ENCODE results near the gene MYO5C.

The MYO5C gene

DNA sequence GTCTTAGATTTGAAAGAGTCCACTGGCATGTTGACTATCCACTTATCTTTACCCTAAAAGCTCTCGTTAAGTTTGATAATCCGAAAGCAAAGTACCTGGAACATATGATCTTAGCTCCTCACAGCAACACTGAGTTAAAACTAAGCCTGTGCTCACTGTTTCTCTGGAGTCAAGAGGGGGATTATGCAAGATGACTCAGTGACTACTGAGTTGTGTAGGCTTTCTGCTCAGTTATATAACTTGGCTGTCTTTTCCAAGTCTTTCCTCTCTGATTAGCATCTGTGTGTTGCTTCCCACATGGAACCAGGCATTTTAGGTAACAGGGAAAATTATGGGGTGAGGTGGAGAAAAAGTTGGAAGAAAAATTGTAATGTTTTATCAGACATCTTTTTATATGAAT, 31.2 kb upstream of the MYO5C start:
- H3K27ac Mint-ChIP-seq: no peak overlapping the region
- H3K9me3 Mint-ChIP-seq: no peaks in the 10 kb centered on the region
- H3K36me3 Mint-ChIP-seq (ENCODE audit: low read depth): peaks cover 26% of the 10 kb centered on the region

DNA sequence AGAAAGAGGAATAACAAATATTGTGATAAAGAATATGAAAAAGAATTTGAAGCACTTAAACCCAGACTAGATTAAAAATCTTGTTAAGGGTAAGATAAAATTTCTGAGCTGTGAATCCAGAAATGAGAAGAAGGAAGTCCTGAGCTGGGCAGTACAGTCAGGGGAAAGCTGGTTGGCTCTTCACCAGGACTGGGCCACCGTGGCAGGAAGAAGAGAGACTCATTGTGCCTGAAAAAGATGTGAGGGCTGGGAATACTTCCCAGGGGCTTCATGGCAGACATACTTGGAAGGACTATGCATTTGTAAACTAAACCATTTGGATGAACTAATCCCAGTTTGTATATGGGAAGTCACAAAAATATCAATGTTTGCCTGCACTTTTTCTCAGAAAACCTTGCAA, 28.5 kb upstream of the MYO5C start:
- H3K36me3 Mint-ChIP-seq (ENCODE audit: low read depth): peaks cover 31% of the 10 kb centered on the region
- no peak overlapping the region for H3K4me3 Mint-ChIP-seq
- H3K9me3 Mint-ChIP-seq: no peaks in the 10 kb centered on the region
- no peaks in the 10 kb centered on the region for H3K27me3 Mint-ChIP-seq (ENCODE audit: low read depth)
- no peaks in the 10 kb centered on the region for H3K4me1 Mint-ChIP-seq (ENCODE audit: low read depth)
- no peak overlapping the region for H3K27ac Mint-ChIP-seq

More for the DNA sequence above, 31.2 kb upstream of the MYO5C start:
- Mint-ChIP-seq H3K4me3 (no peak overlapping the region), H3K4me1 (ENCODE audit: low read depth) (peaks cover 9% of the 10 kb centered on the region), H3K27me3 (ENCODE audit: low read depth) (no peaks in the 10 kb centered on the region)

DNA sequence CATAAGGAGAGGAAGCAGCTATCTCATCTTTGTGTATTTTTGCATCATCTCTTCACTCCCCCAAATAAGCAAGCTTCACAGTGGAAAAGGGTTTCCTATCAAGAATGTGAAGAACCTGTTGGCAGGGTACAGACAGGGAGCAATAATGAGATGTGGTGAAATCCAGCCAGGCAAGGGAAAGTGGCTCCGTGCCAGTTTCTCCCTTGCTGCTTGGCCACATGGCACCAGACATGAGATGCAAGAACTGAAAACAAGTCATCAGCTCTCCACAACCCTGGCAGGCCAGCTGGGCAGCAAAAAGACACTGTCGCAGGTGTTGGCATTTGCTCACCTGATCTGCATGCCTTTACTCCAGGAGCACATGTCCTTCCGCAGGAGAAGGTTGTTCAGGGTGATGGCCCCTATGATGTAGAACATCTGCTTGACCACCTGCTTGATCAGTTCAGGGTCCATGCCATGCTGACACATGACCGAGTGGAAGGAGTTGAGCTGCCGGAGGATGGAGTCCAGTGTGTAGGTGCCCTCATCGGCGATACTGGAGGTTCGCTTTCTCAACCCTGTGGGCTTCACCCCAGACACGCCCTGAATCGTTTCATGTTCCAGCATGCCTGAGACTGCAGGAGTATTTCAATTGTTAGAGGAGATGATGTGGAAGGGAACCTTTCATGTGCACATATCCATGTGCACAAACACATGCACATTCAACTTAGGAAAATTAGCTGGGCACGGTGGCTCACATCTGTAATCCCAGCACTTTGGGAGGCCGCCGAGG, 23.3 kb upstream of the MYO5C start:
- Mint-ChIP-seq H3K36me3 (ENCODE audit: low read depth) (peaks cover 28% of the 10 kb centered on the region), H3K4me1 (ENCODE audit: low read depth) (no peaks in the 10 kb centered on the region), H3K27me3 (ENCODE audit: low read depth) (no peaks in the 10 kb centered on the region), H3K4me3 (no peak overlapping the region), H3K9me3 (no peaks in the 10 kb centered on the region), H3K27ac (no peak overlapping the region)

DNA sequence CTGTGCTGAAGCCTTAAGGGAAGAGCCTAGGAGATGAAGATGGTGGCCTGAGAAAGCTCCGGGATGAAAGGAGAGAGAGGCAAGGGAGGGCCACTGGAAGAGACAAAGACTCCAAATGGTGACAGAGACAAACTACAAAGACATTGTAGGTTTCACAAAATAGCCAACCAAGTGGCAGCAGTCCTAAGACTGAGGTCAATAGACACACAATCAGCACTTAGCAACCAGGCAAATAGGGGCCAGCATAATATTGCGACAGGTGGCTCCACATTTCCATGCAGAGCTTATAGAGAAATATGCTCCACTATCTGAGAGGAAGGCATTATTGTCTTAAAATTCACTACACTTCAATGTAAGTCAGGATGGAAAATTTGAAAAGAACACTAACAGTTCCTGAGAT, 22.1 kb upstream of the MYO5C start:
- no peaks in the 10 kb centered on the region for H3K4me1 Mint-ChIP-seq (ENCODE audit: low read depth)
- no peaks in the 10 kb centered on the region for H3K27me3 Mint-ChIP-seq (ENCODE audit: low read depth)
- H3K4me3 Mint-ChIP-seq: no peak overlapping the region
- no peaks in the 10 kb centered on the region for H3K9me3 Mint-ChIP-seq
- peaks cover 31% of the 10 kb centered on the region for H3K36me3 Mint-ChIP-seq (ENCODE audit: low read depth)
- H3K27ac Mint-ChIP-seq: no peak overlapping the region

DNA sequence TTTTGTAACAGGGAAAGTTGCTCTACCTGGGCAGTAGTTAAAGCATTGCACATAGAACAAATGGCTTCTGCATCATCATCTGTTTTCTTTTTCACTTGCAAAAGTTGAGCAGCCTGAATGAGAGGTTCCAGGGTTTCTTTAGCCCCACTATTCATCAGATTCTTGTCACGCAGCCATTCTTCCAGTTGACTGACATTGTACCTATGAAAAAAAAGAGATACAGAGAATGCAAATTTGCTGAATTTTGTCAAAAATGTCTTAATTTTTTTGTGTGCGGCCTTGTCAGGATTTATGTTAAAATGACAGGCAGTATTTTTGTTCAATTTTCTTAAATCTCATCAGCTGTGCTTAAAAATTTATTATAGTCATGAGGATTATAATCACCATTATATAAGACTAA, 21.4 kb upstream of the MYO5C start:
- Mint-ChIP-seq H3K4me3 (no peak overlapping the region), H3K4me1 (ENCODE audit: low read depth) (no peaks in the 10 kb centered on the region), H3K36me3 (ENCODE audit: low read depth) (peaks cover 31% of the 10 kb centered on the region), H3K27me3 (ENCODE audit: low read depth) (no peaks in the 10 kb centered on the region), H3K9me3 (no peaks in the 10 kb centered on the region), H3K27ac (no peak overlapping the region)

DNA sequence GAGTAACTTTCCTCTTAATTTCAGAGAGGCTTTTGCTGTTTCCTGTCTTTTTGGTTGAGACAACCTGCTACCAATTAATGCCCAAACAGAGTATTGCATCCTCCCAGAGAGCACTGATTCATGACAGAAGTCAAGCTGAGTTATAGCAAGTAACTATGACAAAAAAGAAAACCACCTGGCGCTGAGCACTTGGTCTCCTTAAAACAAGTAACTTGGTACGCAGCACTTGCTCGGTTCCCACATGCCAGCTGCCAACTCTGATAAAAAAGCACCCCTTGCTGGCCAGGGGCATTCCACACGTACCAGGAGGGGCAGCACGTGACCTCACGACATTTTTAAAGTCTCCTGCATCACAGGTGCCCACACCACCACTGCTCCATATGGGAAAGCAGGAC, 13.5 kb upstream of the MYO5C start:
- no peak overlapping the region for H3K27ac Mint-ChIP-seq
- H3K4me3 Mint-ChIP-seq: no peak overlapping the region

DNA sequence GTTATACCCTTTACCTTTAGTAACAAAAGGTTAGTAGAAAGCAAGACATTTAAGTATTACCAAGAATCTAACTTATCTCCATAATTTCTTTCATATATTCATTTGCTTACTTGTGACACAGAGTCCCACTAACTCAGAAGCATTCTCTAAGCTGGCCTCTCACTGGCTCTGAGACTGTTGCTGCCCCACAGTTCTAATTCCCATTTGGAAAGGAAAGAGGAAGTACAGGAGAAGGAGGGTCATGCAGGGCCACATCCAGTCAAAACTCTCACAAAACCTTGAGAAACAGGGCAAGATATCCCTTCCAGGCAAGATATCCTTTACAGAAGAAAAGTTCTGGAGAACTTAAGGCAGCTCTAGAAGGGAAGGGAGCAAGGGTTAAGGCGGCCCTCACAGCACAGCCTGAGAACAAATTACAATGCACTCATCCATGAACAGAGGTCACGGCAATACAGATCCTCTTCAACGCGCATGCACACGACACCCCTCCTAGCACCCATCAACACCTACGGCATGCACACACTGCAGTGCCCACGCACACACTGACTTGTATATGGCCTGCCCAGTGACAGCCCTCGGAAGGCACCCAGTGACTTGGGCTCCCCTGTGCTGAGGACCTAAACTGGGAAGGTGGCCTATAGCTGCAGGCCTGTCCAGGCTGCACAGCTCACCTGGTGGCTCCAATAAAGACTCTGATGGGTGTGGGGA, 13.0 kb upstream of the MYO5C start:
- H3K4me1 Mint-ChIP-seq (ENCODE audit: low read depth): peaks cover 5% of the 10 kb centered on the region
- H3K9me3 Mint-ChIP-seq: peaks cover 10% of the 10 kb centered on the region
- H3K27ac Mint-ChIP-seq: no peak overlapping the region
- peaks cover 22% of the 10 kb centered on the region for H3K36me3 Mint-ChIP-seq (ENCODE audit: low read depth)
- H3K27me3 Mint-ChIP-seq (ENCODE audit: low read depth): no peaks in the 10 kb centered on the region
- no peak overlapping the region for H3K4me3 Mint-ChIP-seq

More for the DNA sequence above, 13.5 kb upstream of the MYO5C start:
- H3K4me1 Mint-ChIP-seq (ENCODE audit: low read depth): peaks cover under 1% of the 10 kb centered on the region
- peaks cover 19% of the 10 kb centered on the region for H3K36me3 Mint-ChIP-seq (ENCODE audit: low read depth)
- peaks cover 7% of the 10 kb centered on the region for H3K9me3 Mint-ChIP-seq
- H3K27me3 Mint-ChIP-seq (ENCODE audit: low read depth): no peaks in the 10 kb centered on the region

DNA sequence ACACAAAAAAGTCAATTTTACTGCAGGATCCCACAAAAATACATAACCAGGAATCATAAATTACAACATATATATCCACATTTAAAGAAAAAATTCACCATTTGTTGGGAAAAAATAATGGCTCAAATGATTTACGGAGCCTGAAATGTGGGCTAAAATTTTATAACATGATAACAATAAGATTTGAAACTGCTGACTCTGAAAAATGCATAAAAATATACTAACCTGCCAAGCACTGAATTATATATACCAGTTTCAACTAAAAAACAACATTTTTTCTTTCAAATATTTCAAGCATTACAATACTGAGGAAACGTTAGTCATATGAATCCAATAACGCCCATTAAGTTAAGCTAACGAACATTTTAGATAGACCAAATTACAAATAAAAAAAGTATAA, 12.2 kb upstream of the MYO5C start:
- Mint-ChIP-seq H3K27ac (no peak overlapping the region), H3K4me3 (no peak overlapping the region), H3K27me3 (ENCODE audit: low read depth) (no peaks in the 10 kb centered on the region), H3K9me3 (peaks cover 10% of the 10 kb centered on the region), H3K36me3 (ENCODE audit: low read depth) (peaks cover 15% of the 10 kb centered on the region), H3K4me1 (ENCODE audit: low read depth) (peaks cover 12% of the 10 kb centered on the region)

DNA sequence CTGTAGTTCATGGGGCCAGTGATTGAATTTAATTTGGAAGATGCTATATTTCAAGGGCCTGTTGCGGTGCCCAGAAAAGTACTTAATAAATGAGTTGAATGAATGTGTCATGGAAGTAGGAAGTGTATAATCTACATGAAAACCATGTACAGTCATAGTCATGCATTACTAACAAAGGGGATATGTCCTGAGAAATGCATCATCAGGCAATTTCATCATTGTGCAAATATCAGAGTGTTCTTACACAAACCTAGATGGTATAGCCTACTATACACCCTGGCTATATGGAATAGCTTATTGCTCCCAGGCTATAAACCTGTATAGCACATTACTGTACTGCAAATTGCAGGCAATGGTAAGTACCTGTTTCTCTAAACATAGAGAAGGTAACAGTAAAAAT, 10.7 kb upstream of the MYO5C start:
- H3K4me3 Mint-ChIP-seq: no peak overlapping the region
- no peak overlapping the region for H3K27ac Mint-ChIP-seq
- H3K9me3 Mint-ChIP-seq: peaks cover 10% of the 10 kb centered on the region
- H3K27me3 Mint-ChIP-seq (ENCODE audit: low read depth): no peaks in the 10 kb centered on the region
- H3K36me3 Mint-ChIP-seq (ENCODE audit: low read depth): peaks cover 15% of the 10 kb centered on the region
- H3K4me1 Mint-ChIP-seq (ENCODE audit: low read depth): peaks cover 12% of the 10 kb centered on the region

DNA sequence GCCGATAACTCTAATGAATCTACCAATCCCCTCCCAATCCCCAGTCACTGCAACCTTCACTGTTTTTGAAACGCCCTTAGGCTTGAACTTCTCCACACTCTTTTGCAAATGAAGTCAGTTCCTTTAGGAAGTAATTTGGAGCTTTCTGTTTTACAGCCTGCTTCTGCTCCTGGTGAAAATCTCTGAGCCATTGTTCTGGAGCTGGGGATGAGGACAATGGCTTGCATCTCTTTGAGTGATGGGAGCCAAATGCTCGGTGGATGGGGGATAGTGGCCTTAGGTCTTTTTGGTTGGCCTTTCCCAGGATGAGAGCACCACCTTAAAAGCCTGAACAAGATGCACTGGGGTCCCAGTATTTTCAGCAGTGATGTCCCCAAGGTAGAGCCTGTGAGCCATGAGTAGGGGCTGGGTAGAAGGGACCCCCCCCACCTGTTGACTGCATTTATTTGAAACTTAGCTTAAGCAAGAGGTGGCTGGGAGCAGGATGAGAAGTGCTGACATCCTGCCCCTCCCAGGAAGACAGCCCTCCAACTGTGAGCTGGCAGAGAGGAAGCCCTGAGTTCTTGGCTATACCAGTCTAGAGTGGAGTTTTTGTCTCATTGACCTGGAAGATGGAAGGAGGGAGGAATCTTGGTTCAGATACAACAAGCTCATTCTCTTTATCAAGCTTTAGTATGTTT, 7.6 kb upstream of the MYO5C start:
- Mint-ChIP-seq H3K27ac (no peak overlapping the region), H3K9me3 (peaks cover 10% of the 10 kb centered on the region), H3K4me3 (no peak overlapping the region), H3K27me3 (ENCODE audit: low read depth) (peaks cover 13% of the 10 kb centered on the region), H3K4me1 (ENCODE audit: low read depth) (peaks cover 12% of the 10 kb centered on the region), H3K36me3 (ENCODE audit: low read depth) (peaks cover 17% of the 10 kb centered on the region)

DNA sequence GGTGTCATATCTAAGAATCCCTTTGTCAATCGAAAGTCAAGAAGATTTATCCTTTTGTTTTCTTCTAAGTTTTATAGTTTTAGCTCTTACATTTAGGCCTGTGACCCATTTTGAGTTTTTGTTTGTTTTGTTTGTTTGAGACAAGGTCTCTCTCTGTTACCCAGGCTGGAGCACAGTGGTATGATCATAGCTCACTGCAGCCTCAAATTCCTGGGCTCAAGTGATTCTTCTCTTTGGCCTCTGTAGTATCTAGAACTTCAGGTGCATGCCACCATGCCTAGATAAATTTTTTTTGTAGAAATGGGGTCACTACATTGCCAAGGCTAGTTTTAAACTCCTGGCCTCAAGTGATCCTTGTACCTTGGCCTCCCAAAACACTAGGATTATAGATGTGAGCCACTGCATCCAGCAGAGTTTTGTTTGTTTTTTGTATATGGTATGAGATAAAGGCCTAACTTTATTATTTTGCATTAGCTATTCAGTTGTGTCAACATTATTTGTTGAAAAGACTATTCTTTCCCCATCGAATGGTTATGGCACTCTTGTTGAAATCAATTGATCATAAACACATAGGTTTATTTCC, 5.8 kb upstream of the MYO5C start:
- peaks cover 25% of the 10 kb centered on the region for H3K27me3 Mint-ChIP-seq (ENCODE audit: low read depth)

DNA sequence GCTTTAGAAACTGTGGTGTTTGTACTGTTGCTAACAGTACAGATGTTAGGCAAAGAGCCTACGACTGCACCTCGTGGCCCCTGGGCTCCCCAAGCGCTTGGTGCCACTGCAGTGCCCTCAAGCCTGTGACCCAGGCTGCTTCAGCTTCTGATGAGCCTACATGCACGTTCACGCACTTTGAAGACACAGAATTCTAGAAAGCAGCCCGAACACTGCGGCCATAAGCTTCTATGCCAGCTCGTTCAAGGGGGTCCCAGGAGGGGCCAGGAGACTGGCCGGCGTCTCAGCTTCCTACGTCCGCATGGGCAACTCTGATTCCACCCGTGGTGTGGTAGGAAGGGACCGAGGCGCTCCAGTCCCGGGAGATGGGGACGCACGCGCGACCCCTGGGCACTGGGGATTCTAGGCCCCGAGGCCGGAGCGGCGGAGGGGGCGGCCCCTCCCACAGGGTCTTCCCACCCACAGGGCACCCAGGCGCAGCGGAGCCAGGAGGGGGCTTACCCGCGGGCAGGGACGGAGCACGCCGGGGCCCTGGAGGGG, 653 bp downstream of the MYO5C start:
- H3K36me3 Mint-ChIP-seq (ENCODE audit: low read depth): peaks cover 2% of the 10 kb centered on the region
- H3K4me3 Mint-ChIP-seq: peak overlapping the region; percentile 45
- H3K9me3 Mint-ChIP-seq: no peaks in the 10 kb centered on the region
- no peak overlapping the region for H3K27ac Mint-ChIP-seq
- peaks cover 54% of the 10 kb centered on the region for H3K27me3 Mint-ChIP-seq (ENCODE audit: low read depth)
- H3K4me1 Mint-ChIP-seq (ENCODE audit: low read depth): peaks cover 22% of the 10 kb centered on the region

More for the DNA sequence above, 5.8 kb upstream of the MYO5C start:
- Mint-ChIP-seq H3K4me1 (ENCODE audit: low read depth) (peaks cover 12% of the 10 kb centered on the region), H3K27ac (no peak overlapping the region), H3K9me3 (peaks cover 10% of the 10 kb centered on the region), H3K36me3 (ENCODE audit: low read depth) (peaks cover 19% of the 10 kb centered on the region), H3K4me3 (no peak overlapping the region)

DNA sequence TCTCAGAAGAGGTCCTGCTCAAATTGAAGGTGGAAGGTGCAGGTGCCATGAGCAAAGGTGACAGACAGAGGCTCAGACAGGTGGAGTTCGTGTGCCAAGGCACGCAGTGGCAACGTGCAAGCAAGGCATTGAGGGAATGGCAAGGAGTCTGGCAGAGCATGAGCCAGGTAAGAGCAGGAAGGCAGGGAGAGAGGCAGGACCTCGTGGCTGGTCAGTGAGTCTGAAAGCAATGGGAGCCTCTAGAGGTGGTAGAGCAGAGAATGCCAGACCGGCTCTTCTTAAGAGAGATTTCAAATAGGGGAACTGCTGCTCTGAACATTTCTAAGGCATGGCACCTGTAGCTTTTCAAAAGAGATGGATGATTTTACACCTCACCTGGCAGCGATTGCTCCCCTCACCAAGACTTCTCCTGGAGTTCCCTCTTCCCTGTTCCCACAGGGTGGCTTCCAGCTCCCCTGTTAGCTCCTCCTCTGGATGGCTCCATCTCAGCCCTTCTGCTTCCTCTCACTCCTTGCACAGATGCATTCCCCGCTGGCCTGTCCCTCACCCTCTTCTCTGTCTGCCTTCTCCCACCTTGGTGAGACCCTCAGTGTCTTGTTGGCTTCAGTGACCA, 2.7 kb downstream of the MYO5C start:
- Mint-ChIP-seq H3K27me3 (ENCODE audit: low read depth) (peaks cover 47% of the 10 kb centered on the region), H3K4me3 (no peak overlapping the region), H3K4me1 (ENCODE audit: low read depth) (peaks cover 29% of the 10 kb centered on the region), H3K36me3 (ENCODE audit: low read depth) (peaks cover 2% of the 10 kb centered on the region), H3K27ac (no peak overlapping the region), H3K9me3 (no peaks in the 10 kb centered on the region)

DNA sequence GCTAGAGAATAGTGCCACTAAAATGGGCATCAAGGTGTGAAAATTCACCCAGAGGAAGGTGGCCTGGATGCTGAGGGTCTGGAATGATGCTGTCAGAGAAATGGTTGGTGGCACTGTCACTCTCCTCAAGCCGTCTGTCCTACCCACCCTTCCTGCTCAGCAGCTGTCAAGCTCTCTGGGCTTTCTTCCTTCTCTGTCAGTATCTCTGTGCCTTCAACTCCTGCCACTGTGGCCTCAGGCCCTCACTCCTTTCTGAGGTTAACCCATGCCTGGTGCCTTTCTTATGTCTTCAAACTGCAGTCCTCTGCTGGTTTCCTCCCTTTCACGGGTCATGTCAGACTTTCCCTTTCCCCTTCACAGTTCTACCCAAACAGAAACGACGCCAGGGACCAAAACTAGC, 4.4 kb downstream of the MYO5C start:
- H3K9me3 Mint-ChIP-seq: no peaks in the 10 kb centered on the region
- H3K27me3 Mint-ChIP-seq (ENCODE audit: low read depth): peaks cover 37% of the 10 kb centered on the region
- H3K36me3 Mint-ChIP-seq (ENCODE audit: low read depth): no peaks in the 10 kb centered on the region
- H3K4me1 Mint-ChIP-seq (ENCODE audit: low read depth): peaks cover 29% of the 10 kb centered on the region
- H3K4me3 Mint-ChIP-seq: no peak overlapping the region
- peak overlapping the region; percentile 1 for H3K27ac Mint-ChIP-seq

Measured in T-helper 1 cell treated with Interleukin-12 subunit alpha and Interleukin-12 subunit beta and Interleukin-4 antibody, amounts not matched to agents 30 μg/mL and 1 μg/mL, for 36 hours (primary cell).